ENCODE results near the gene ZGPAT.

Gene ZGPAT

GRCh38 chr20:63742381-63743024, 34.7 kb downstream of the ZGPAT start:
- in situ Hi-C loops (cut with MboI; ENCODE audit: low sequenced_read_pairs) = no loop called here

- in situ Hi-C loops (cut with MboI; ENCODE audit: low sequenced_read_pairs) = no loop called here
These were observed 35.6 kb downstream of the ZGPAT start for GRCh38 chr20:63743210-63743970.

GRCh38 chr20:63744158-63744557, 36.3 kb downstream of the ZGPAT start:
- in situ Hi-C loops (cut with MboI; ENCODE audit: low sequenced_read_pairs) = no loop called here

- in situ Hi-C loops (cut with MboI; ENCODE audit: low sequenced_read_pairs) = no loop called here
These were observed 37.0 kb downstream of the ZGPAT start for GRCh38 chr20:63744574-63745423.

GRCh38 chr20:63745424-63745805, 37.6 kb downstream of the ZGPAT start:
- in situ Hi-C loops (cut with MboI; ENCODE audit: low sequenced_read_pairs) = no loop called here

- in situ Hi-C loops (cut with MboI; ENCODE audit: low sequenced_read_pairs) = no loop called here
These were observed 38.3 kb downstream of the ZGPAT start for GRCh38 chr20:63745961-63746731.

GRCh38 chr20:63746751-63747315, 39.0 kb downstream of the ZGPAT start:
- in situ Hi-C loops (cut with MboI; ENCODE audit: low sequenced_read_pairs) = no loop called here

GRCh38 chr20:63747622-63748069, 39.8 kb downstream of the ZGPAT start:
- in situ Hi-C loops (cut with MboI; ENCODE audit: low sequenced_read_pairs) = no loop called here

GRCh38 chr20:63748070-63748933, 40.5 kb downstream of the ZGPAT start:
- in situ Hi-C loops (cut with MboI; ENCODE audit: low sequenced_read_pairs) = no loop called here

- in situ Hi-C loops (cut with MboI; ENCODE audit: low sequenced_read_pairs) = no loop called here
These were observed 41.1 kb downstream of the ZGPAT start for GRCh38 chr20:63748934-63749270.

- in situ Hi-C loops (cut with MboI; ENCODE audit: low sequenced_read_pairs) = no loop called here
These were observed 42.0 kb downstream of the ZGPAT start for GRCh38 chr20:63749597-63750508.

GRCh38 chr20:63750807-63751470, 43.1 kb downstream of the ZGPAT start:
- in situ Hi-C loops (cut with MboI; ENCODE audit: low sequenced_read_pairs) = no loop called here

- in situ Hi-C loops (cut with MboI; ENCODE audit: low sequenced_read_pairs) = no loop called here
These were observed 43.8 kb downstream of the ZGPAT start for GRCh38 chr20:63751471-63752271.

- in situ Hi-C loops (cut with MboI; ENCODE audit: low sequenced_read_pairs) = no loop called here
These were observed 44.7 kb downstream of the ZGPAT start for GRCh38 chr20:63752411-63753101.

- in situ Hi-C loops (cut with MboI; ENCODE audit: low sequenced_read_pairs) = no loop called here
These were observed 45.5 kb downstream of the ZGPAT start for GRCh38 chr20:63753381-63753780.

- in situ Hi-C loops (cut with MboI; ENCODE audit: low sequenced_read_pairs) = no loop called here
These were observed 46.2 kb downstream of the ZGPAT start for GRCh38 chr20:63754008-63754407.
